HG03139 (cell line): ENCODE measurements around the gene EEFSEC.

ENCODE experiments used
- ATAC-seq: cut with Tn5 transposase; IDR thresholded peaks from one replicate; pipeline ENCODE4 v1.9.1; 2021; ENCODE audit not compliant: unreplicated experiment

The EEFSEC gene

DNA sequence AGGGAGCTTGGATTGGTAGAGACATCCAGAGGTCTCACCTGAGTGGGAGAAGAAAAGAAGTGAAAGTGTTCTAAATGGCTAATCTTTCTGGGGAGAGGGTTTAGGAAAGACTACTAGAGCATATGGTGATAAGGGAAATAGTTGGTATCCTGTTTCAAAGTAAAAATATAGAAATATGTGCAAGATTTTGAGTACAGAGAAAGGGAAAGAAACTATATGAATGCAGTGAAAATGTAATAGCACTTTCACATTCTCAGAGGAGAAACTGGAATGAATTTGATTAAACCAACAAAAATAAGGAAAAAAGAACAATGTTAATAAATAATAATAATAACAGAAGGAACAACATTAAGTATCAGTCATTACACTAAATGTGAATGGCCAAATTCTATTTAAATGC is 194.0 kb downstream of the EEFSEC start:
- no peak for ATAC-seq

GRCh38 chr3:128348075-128348474 is 194.8 kb downstream of the EEFSEC start:
- no peak for ATAC-seq

- no peak for ATAC-seq
Observed at GRCh38 chr3:128348805-128349531, 195.7 kb downstream of the EEFSEC start.

GRCh38 chr3:128349963-128350599 is 196.8 kb downstream of the EEFSEC start:
- ATAC-seq, result no peak

GRCh38 chr3:128351546-128351945 is 198.3 kb downstream of the EEFSEC start:
- no peak for ATAC-seq

DNA sequence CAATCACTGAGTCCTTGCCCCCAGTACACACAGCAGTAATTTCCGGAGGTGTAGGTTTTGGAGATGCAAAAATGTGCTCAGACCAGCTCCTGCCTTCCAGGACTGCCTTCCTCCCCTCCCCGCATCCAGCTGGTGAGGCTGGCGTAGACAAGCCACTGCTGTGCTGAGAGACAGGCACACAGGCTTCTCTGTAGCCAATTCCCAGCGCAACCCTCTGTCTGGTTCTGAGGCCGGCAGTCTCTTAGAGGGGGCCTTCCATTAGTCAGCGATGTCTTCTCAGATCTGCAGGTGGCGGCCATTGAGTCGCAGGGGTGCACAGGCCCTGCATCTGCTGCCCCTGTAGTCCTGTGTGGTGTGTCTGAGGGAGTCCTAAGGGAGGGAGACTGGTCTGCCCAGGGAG is 199.0 kb downstream of the EEFSEC start:
- no peak for ATAC-seq

GRCh38 chr3:128353361-128353965 is 200.2 kb downstream of the EEFSEC start:
- ATAC-seq, result no peak

DNA sequence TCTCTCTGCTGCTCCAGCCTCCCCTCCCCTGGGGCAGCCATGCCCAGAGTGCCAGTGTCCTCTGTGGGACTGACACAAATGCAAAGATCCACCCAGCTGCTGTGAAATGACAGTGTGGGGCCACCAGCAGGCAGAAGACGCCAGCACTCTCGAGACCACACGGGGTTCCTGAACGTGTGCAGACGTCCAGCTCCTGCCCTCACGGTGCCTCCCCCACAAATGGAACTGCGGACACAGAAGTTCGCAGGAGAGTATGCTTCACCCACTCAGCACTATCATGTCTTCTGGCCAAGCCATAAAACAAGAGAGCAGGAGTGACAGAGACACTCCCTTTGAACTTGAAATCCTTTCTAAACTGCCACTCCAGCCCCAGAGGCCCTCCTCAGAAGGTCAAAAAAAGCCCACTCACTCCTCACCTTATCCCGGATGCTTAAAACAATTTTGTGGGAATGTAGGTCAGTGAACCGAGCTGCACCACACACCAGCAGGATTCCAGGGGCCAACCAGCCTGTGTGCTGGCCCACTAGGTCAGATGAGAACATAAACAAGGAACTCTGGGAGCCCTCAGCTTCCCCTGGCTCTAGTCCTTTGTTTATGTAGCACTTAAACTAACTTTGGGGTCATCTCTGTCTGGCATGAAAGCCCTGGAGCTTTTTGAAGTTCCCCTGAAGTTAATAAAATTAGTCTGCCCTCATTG is 200.9 kb downstream of the EEFSEC start:
- no peak for ATAC-seq

DNA sequence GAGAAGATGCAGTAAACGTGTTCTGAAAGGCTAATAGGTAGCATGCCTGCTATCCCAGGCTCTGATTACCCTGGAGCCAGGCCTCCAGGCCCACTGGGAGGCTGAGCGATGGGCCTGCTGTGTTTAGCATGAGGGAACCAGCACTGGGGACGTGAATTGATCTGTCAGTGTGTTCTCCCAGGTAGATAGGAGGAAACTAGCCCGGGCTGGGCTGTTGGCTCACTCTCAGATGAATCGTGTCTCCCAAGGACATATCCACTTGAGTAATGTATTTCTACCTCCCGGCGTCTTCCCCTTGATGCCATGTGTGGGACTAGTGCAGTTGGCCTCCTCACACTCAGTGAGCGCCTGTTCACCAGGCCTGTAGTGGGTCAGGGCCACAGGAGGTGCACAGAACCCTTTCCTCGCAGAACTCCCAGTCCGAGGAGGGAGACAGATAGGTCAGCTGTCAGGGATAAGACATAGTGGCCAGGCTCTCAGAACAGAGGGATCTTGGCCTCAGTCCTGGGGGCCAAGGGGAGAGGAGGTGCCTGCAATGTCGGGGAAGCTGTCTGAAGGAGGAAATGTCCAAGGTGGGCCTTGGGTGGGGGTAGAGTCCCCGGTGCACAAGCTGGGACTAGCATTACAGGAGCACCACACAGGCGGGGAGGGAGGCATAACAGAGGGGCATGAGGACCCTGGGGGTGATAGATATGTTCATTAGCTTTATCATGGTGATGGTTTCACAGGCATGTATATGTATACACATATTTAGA is 201.7 kb downstream of the EEFSEC start:
- no peak for ATAC-seq

DNA sequence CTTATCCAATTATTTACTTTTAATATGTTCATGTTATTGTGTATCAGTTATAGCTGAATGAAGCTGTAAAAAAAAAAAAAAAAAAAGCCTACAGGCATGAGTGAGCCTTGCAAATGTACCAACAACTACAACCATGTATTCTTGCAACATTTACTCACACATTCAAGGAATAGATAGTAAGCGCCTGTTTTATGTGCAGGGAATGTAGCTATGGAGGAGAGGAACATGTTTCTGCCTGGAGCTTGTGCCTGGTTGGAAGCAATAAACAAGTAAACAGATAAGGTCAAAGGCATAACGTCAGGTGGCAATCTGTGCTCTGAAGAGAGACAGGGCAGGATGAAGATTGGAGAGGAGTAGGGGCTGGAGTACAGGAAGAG is 202.2 kb downstream of the EEFSEC start:
- no peak for ATAC-seq

DNA sequence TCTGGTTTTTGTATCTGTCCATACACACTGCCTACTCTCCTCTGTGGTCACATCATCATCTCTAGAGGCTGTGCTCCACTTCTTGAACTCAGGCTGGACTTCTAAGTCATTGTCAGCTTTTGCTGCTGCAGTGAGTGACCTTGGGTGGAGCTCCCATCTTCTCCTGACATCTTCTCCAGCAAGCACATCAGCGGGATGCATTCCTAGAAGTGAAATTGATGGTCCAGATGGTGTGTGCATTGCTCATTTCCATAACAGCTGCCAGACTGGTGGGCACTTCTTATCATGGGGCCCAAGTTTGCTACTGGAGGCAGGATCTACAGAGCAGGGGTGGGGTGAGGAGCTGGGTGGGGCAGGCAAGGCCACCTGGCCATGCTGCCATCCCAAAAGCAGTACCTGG is 203.5 kb downstream of the EEFSEC start:
- no peak for ATAC-seq

DNA sequence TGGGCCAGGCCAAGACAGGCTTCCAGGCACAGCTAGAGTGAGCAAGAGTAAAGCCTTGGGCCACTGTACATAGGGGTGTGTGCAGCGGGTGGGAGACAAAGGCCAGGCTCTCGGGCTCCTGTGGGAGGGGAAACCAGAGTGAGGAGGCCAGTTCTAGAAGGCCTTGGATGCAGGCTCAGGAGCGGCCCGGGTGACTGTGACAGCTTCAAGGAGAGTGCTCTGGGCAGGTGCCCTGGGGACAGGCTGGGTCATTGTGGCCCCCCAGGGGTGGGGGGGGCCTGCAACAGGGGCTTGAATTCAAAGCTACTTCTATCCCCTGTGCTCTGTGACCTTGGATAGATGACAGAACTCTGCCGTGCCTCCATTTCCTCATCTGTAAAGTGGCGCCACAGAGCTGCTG is 204.3 kb downstream of the EEFSEC start:
- ATAC-seq, result no peak

DNA sequence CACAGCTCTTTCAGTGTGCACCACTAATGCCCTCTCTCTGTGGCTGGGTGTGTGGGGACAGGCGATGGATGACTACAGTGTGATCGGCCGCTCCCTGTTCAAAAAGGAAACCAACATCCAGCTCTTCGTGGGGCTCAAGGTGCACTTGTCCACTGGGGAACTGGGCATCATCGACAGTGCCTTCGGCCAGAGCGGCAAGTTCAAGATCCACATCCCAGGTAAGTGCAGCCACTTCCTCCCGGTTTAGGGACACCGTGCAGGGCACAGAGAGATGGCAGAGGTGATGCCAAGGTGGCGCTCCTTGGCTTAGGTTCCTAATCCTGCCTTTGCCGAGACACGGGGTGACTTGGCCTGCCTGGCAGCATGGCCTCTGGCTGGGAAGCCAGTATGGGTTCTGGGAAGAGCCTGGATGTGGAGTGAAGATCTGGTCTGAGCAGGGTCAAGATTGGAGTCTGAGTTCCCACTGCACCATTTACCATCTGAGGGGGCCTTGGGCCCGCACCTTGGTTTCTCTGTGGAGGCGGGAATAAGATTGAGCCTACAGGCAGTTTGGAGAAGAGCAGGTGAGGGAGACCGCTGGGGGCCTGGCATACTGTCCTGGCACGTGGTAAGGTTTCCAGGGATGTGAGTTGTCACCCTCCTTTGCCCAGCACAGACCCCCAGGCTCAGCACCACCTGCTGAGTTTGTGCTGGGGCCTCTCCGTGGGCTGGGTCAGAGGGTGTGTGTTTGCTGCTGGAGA is 205.0 kb downstream of the EEFSEC start:
- ATAC-seq, result no peak

DNA sequence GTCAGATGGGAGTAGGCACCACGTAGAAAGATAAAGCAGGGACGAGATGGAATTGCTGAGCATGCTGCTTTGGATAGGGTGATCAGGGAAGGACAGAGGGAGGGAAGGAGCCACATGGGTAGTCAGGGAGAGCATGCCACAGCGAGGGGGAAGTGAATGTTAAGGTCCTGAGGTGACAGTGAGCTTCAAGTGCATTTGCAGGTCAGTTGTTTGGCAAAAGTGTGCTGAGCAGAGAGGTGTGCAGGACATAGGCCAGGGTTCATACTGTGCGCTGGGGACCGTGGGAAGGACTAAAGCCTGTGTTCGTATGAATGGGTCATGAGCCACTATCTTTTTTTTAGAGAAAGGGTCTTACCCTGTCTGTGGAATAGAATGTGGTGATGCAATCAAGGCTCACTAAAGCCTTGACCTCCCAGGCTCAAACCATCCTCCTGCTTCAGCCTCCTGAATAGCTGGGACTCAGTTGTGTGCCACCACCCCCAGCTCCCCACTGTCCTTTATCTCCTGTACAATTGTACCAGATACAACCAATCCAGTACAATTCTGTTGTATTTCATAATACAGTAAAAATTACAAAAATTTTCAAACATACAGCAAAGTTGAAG is 205.9 kb downstream of the EEFSEC start:
- ATAC-seq, result no peak

DNA sequence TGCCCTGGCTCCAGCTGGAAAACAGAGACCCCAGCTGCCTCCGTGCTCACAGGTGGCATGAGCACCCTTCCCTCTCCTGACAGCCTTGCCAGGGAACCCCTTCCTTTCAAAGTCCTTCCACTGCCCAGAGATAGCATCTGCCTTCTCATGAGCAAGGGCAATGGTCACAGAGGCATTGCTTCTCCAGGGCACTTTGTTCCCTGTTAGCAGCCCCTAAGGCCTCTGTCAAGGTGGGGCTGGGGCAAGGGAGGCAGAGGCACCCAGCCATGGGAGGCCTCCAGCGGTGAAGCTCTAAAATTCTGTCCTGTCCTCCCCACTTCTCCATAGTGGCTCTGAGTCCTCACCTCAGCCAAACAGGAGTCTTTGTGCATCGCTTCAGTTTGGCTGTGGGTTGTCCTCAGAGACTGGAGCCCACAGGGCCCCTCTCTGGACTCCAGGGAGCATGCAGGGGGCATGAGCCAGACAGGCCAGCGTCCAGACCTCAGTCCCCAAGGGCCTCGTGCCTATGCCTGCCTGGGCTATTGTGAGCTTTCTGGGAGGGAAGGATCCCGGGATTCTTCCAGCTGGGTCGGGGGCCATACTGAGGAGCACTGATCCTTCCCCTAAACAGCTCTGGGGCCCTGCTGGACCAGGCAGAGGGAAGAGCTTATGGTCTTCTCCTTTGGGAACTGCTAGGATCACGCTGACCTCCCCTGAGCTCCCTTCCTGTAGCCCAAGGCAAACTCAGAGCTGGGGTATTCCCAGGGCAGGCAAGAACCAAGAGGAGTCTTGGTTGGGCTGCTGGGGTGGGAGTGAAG is 206.8 kb downstream of the EEFSEC start:
- no peak for ATAC-seq

- no peak for ATAC-seq
Observed at GRCh38 chr3:128360705-128361271, 207.5 kb downstream of the EEFSEC start.

GRCh38 chr3:128362026-128362965 is 209.0 kb downstream of the EEFSEC start:
- no peak for ATAC-seq

DNA sequence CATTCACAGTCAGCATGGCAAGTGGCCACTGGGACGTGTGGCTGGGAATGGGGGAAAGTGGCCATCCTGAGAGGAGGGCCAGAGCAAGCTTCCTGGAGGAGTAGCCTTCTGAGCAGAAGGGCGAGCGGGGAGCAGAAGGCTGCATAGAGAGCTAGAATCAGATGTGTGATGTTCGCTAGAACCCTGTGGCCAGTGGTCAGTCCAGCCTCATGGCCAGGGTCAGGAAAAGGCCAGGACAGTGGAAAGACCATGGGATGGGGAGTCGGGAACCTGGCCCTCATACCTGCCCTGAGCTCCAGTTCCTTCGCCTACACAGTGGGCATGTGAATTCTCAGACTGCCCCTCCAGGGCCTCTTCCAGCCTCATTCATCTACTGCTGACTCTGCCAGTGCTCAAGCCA is 211.0 kb downstream of the EEFSEC start:
- ATAC-seq, result no peak
